ENCODE measurements around the gene PAX2. TPM values are rescaled to one million over a fixed set of nuclear protein-coding genes. Genes with fewer than 3 reads are reported as not detected.

Gene PAX2
- total and polyA plus RNA-seq, 3 donors from 2014 or later: 1.1 to 3.7 (median 1.5) TPM

- intact Hi-C loops (cut with DNase I; ENCODE audit: low total_unique reads): no loop called here
- Histone ChIP-seq H3K36me3 (ENCODE audit: low read depth, missing control alignments) (no peaks in the 10 kb centered on the region), H3K4me3 (no peak overlapping the region), H3K27ac (no peak overlapping the region), H3K27me3 (no peaks in the 10 kb centered on the region), H3K9me3 (no peaks in the 10 kb centered on the region), H3K4me1 (no peaks in the 10 kb centered on the region)
- no peak for DNase-seq
- no peak for TF ChIP-seq POLR2A (IDR thresholded peaks at IDR 0.05)
- no peak for TF ChIP-seq CTCF (IDR thresholded peaks at IDR 0.05)
- WGBS, 2 donors: 75 to 84% methylated on average over 6 of the region's 6 CpGs
Observed at GRCh38 chr10:100859484-100859763, 114.0 kb downstream of the PAX2 start.

GRCh38 chr10:100863433-100863832, 118.1 kb downstream of the PAX2 start:
- no peak overlapping the region for H3K27ac ChIP-seq
- no peaks in the 10 kb centered on the region for H3K27me3 ChIP-seq
- no peaks in the 10 kb centered on the region for H3K4me1 ChIP-seq
- intact Hi-C loops (cut with DNase I; ENCODE audit: low total_unique reads): no loop called here
- H3K9me3 ChIP-seq: no peaks in the 10 kb centered on the region
- no peaks in the 10 kb centered on the region for H3K36me3 ChIP-seq (ENCODE audit: low read depth, missing control alignments)
- TF ChIP-seq CTCF (IDR thresholded peaks at IDR 0.05) (no peak), POLR2A (IDR thresholded peaks at IDR 0.05) (no peak)
- H3K4me3 ChIP-seq: no peak overlapping the region
- no peak for DNase-seq
- 91 to 94% methylated on average over 6 to 7 of the region's 7 CpGs for WGBS, 2 donors

DNA sequence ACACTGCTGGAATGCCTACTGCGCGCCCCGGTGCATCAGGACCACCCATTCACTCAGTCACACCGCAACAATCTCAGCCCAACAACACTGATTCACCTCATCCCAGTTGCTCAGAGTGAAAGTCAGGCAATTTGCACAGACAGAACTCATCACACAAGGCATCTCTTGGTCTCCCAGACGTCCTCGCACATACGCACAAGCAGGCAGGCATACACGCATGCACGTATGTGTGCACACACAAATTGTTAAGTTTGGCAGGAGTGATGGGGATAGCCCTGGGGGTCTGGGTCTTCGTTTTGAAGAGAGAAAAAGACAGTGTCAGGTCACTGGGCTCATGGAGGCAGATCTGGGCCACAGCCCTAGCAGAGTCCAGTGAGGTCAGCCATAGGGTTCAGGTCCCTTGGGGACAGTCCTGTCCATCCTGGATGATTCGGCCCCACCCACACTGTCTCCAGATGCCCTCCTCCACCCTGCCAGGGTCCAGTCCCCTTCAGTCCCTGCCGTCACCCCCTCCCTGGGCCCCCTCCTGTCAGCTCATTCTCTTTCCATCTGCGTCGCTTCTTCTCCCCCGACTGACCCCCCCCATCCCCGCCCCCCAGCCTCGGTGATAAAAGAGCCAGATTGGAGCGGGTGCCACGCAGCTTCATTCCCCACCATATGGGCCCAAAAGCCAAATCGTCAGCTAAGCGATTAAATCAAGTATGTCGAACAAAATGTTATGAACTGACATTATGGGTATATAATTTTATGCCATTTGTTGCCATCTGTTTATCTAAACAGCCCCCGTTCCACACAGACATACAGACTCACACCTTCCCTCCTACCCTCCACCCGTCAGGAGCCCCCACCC, 118.9 kb downstream of the PAX2 start:
- no peak for TF ChIP-seq CTCF (IDR thresholded peaks at IDR 0.05)
- 86 to 88% methylated on average over 21 to 24 of the region's 24 CpGs for WGBS, 2 donors
- Histone ChIP-seq H3K4me1 (no peaks in the 10 kb centered on the region), H3K4me3 (no peak overlapping the region), H3K9me3 (no peaks in the 10 kb centered on the region), H3K36me3 (ENCODE audit: low read depth, missing control alignments) (no peaks in the 10 kb centered on the region), H3K27me3 (no peaks in the 10 kb centered on the region), H3K27ac (no peak overlapping the region)
- DNase-seq: no peak
- intact Hi-C loops (cut with DNase I; ENCODE audit: low total_unique reads): no loop called here

GRCh38 chr10:100864978-100865377, 119.6 kb downstream of the PAX2 start:
- H3K36me3 ChIP-seq (ENCODE audit: low read depth, missing control alignments): no peaks in the 10 kb centered on the region
- H3K4me1 ChIP-seq: no peaks in the 10 kb centered on the region
- no peaks in the 10 kb centered on the region for H3K9me3 ChIP-seq
- DNase-seq: no peak
- H3K4me3 ChIP-seq: no peak overlapping the region
- WGBS, 2 donors: 59 to 73% methylated on average over 4 of the region's 4 CpGs
- intact Hi-C loops (cut with DNase I; ENCODE audit: low total_unique reads): no loop called here
- TF ChIP-seq CTCF (IDR thresholded peaks at IDR 0.05) (no peak), POLR2A (IDR thresholded peaks at IDR 0.05) (no peak)
- H3K27ac ChIP-seq: no peak overlapping the region
- no peaks in the 10 kb centered on the region for H3K27me3 ChIP-seq

GRCh38 chr10:100866010-100866409, 120.6 kb downstream of the PAX2 start:
- DNase-seq: no peak
- no peak overlapping the region for H3K27ac ChIP-seq
- no peaks in the 10 kb centered on the region for H3K4me1 ChIP-seq

More at GRCh38 chr10:100866010-100866409, 120.6 kb downstream of the PAX2 start:
- H3K27me3 ChIP-seq: no peaks in the 10 kb centered on the region
- intact Hi-C loops (cut with DNase I; ENCODE audit: low total_unique reads): no loop called here
- no peak overlapping the region for H3K4me3 ChIP-seq
- H3K9me3 ChIP-seq: no peaks in the 10 kb centered on the region
- H3K36me3 ChIP-seq (ENCODE audit: low read depth, missing control alignments): no peaks in the 10 kb centered on the region
- TF ChIP-seq POLR2A (IDR thresholded peaks at IDR 0.05): no peak
- TF ChIP-seq CTCF (IDR thresholded peaks at IDR 0.05): no peak
- 62 to 76% methylated on average over 7 of the region's 7 CpGs for WGBS, 2 donors

Data from testis (tissue), 3 donors.